Measurements from ENCODE around the gene UBR1.

DNA sequence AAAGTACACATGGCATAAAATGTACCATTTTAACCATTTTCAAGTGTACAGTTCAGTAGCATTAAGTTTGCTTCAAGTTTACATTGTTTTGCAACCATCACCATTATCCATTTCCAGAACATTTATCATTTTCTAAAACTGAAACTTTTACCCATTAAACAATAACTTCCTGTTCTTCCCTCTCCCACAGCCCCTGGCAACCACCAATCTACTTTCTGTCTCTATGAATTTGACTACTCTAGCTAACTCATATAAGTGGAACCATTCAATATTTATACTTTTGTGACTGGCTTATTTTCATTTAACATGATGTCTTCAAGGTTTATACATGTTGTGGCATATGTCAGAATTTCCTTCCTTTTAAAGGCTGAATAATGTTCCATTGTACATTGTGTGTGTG, 47.4 kb upstream of the UBR1 start:
- TF ChIP-seq, protein P1, sequence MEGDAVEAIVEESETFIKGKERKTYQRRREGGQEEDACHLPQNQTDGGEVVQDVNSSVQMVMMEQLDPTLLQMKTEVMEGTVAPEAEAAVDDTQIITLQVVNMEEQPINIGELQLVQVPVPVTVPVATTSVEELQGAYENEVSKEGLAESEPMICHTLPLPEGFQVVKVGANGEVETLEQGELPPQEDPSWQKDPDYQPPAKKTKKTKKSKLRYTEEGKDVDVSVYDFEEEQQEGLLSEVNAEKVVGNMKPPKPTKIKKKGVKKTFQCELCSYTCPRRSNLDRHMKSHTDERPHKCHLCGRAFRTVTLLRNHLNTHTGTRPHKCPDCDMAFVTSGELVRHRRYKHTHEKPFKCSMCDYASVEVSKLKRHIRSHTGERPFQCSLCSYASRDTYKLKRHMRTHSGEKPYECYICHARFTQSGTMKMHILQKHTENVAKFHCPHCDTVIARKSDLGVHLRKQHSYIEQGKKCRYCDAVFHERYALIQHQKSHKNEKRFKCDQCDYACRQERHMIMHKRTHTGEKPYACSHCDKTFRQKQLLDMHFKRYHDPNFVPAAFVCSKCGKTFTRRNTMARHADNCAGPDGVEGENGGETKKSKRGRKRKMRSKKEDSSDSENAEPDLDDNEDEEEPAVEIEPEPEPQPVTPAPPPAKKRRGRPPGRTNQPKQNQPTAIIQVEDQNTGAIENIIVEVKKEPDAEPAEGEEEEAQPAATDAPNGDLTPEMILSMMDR (IDR thresholded peaks at IDR 0.05) = no peak
- TF ChIP-seq POLR2A (IDR thresholded peaks at IDR 0.05) = no peak
